Muscle of arm (tissue), 12 donors: ENCODE data around the gene SUCLA2. TPM values are rescaled to one million over a fixed set of nuclear protein-coding genes. Genes with fewer than 3 reads are reported as not detected.

Source experiments
- DNase-seq: peaks from one replicate; pipeline ENCODE4 v3.0.0-alpha.2; 2013
- polyA plus RNA-seq, 12 donors: library from polyadenylated mRNA; unstranded; fragments of 120-200 nt; gene quantifications; one replicate each; pipeline ENCODE4 v1.2.1, GENCODE V29; 2013; ENCODE audit not compliant: insufficient read length in 12 of 12

SUCLA2 gene
- polyA plus RNA-seq, 12 donors = 35.8 to 83.9 (median 73.4) TPM; not detected in 1

DNA sequence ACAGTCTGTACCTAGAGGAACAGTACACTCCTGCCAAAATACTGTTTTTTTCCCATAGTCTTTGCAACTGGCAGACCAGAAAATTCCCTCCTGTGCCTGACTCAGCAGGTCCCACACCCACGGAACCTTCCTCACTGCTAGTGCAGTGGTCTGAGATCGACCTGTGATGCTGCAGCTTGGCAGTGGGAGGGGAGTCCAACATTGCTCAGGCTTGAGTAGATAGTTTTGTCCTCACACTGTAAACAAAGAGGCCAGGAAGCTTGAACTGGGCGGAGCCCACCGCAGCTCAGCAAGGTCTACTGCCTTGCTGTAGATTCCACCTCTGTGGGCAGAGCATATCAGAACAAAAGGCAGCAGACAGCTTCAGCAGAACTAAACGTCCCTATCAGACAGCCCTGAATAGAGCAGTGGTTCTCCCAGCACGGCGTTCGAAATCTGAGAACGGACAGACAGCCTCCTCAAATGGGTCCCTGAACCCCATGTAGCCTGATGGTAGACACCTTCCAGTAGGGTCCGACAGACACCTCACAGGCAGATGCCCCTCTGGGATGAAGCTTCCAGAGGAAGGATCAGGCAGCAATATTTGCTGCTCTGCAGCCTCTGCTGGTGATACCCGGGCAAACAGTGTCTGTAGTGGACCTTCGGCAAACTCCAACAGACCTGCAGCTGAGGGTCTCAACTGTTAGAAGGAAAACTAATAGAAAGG lies 92.7 kb downstream of the SUCLA2 start:
- no peak for DNase-seq

DNA sequence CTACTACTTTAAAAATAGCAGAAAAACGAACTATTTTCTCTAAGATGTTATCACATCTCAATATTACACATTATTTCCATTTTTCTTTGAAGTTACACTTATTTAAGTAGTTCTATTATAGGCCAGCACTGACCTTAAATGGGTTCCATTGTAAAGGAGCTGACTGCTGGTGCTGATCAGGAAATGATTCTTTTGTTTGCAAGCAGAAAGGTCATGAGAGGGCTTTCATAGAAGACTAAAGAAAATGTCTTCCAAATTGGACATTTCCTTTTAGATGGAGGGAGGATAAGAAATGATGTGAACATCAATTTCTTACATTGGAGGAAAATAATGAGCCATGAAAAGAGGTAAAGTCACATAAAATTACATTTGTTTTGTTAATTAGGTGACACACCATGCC lies 96.2 kb downstream of the SUCLA2 start:
- no peak for DNase-seq

DNA sequence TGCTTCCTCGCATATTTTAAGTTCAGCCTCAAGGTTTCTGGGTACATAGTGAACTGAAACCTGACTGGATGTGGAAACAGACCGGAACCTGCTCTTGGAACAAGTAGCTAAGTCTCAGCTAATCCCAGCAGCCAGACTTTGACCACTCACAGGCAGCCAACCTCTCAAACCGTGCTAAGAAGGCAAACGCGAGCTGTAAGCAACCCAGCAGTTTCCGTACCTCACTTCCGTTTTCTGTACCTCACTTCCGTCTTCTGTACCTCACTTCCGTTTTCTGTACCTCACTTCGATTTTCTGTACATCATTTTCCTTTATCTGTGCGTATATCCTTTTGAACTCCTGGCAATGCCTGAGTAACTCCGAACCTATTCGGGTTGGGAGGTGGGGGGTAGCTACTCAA lies 96.8 kb downstream of the SUCLA2 start:
- no peak for DNase-seq

DNA sequence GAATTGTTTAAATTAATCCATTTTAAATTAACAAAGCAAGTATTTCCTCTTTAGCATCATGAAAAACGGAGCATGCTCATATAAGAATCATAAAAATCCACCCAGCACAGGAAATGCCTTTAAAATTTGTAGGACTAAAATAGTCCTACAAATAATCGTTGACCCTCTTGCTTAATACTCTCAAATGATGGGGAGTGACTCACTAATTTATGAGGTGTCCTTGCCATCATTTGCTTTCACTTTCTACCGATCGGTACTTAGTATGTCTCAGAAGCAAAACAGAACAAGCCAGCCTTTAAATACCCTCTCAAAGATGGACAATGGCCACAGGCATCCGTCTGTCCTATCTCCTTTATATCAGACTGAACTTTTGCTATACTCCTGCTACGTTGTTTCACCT lies 97.2 kb downstream of the SUCLA2 start:
- no peak for DNase-seq

DNA sequence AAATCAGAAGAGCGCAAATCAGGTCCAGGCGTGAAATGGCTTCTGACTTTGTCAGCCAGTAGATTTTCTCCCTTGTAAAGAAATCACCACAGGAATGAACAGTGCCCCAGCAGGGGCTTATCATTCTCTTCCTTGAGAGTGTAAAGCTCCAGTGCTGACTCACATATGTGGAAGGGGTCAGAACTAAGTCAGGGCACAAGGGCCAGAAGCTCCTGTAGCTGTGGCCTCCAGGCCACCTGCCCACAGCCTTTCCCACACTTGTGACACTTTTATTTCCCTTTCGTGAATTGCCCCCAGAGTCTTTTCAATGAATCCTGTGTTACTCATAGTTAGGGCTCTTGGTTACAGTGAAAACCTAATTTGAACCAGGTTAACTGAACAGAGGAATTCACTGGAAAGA lies 99.6 kb downstream of the SUCLA2 start:
- no peak for DNase-seq

DNA sequence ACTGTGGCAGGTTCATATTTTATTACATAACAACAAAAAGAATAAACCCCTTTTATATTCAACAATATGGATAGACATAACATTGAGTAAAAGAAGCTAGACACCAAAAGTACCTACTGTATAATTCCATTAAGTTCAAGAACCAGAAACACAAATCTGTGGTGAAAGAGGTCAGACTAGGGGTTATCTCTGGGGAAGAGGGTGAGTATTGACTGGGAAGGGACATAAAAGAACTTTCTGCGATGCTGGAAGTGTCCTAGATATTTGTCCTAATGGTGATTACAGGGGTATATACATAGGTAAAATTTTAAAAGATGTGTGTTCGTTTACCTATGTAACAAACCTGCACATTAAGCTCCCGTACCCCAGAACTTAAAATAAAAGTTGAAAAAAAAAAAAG lies 103.0 kb downstream of the SUCLA2 start:
- DNase-seq = no peak

DNA sequence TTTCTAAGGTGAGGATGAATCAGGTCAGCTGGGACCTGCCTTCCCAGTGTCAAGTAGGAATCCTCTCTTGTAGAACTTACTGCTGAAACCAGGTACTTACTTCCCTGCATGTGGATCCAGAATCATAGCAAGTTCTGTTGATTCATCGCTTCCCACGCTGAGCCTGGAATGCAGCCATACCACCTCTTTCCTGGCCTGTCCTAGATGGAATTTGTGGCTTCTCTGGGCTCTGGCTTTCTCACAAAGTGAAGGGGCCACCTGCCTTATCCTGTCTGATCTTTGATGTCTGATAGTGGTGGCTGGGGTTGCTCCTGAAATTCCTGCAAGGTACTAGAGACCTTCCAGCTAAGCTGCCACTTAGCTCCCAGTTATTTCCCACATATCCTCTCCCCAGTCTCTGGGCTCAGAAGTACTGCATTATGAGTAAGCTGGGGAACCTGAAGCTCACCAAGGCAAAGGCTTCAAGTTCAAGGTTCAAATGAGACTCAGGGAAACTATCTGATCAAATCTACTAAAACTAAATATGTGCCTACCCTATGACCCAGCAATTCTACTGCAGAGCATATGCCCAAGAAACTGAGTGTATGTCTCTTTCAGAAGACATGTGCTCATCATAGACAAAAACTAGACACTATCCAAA lies 103.5 kb downstream of the SUCLA2 start:
- no peak for DNase-seq

DNA sequence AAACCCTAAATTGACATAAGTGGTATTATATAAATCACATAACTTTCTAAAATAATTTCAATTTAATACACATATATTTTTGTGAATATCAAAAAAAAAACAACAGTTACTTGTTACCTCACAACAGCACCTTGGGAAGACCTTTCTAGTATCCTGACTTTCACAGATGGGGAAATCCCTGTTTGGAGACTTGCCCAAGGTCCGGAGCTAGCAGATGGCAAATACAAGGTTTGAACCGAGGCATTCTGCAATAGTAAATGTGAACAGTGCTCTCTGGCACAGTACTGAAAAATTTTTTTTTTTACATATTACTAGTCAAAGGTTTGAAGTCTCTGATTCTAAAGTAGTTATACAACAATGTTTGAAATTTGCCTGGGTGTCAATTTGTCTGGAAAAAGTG lies 104.5 kb downstream of the SUCLA2 start:
- no peak for DNase-seq

DNA sequence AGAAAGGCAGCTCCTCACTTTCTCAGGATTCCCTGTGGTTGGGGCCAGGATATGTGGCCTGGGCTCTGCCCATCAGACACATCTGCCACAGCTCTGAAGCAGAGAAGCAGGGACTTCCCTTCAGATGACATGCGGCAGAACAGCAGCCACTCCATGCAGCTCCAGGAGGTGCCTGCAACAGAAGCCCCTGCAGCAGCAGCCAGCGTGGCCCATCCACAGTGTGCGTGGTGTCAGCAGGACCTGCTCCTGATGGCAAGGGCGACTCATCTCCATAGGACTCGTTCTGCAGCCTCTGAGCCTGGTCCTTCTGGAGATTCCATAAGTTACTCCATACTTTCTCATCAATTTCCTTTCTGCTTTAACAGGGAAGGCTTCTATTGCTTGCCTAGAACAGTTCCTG lies 105.0 kb downstream of the SUCLA2 start:
- DNase-seq = no peak

DNA sequence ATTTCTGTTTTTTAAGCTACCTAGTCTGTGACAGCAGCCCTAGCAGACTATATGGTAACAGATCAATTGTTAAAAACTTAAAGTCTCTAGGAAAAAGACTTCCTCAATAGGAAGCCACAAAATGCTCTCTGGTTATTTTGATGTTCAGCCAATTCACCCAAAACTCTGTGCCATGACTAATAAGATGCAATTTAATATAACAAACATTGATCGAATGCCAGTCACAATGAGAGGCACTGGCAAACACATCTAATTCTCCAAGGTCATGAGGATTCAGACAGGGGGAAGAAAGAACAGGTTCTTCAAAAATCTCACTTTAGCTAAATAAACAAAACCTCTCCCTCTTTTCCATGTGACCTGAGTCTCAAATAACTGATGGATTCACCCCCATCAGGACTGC lies 107.5 kb downstream of the SUCLA2 start:
- no peak for DNase-seq

Other genes starting within 250 kb of the SUCLA2 start
- gene NUDT15, start 36.5 kb upstream of the SUCLA2 start, polyA plus RNA-seq = 10 to 100 TPM in 11 of 12 donors, not detected in 1; 11.3 to 17.5 (median 14.0) TPM
- 10 to 100 TPM in 11 of 12 donors, not detected in 1; 49.8 to 74.4 (median 62.6) TPM for gene MED4, start 93.8 kb upstream of the SUCLA2 start, polyA plus RNA-seq
- gene ITM2B, start 231.9 kb upstream of the SUCLA2 start, polyA plus RNA-seq = 1,000 to 10,000 TPM in 1 of 12 donors, 100 to 1,000 TPM in 11; 340 to 1,502 (median 451) TPM